Gastroesophageal sphincter (tissue), 4 donors: ENCODE results near the gene DZANK1. TPM values are rescaled to one million over a fixed set of nuclear protein-coding genes. Genes with fewer than 3 reads are reported as not detected.
"Not testable (repeated sequence)": the region's sequence is repeated elsewhere in the genome, so short reads cannot be mapped to it uniquely, and the experiment has no call there.

ENCODE experiments used
- ATAC-seq: fragments of 150-250 bp; one replicate; pipeline ENCODE4 v1.9.1; 2016; ENCODE audit warnings: mild to moderate bottlenecking, moderate library complexity
- H3K27ac ChIP-seq, 4 donors: fragments of 200-600 bp; sonication (generic) in 3 of 4; 1 replicate in 3 of 4; 2 replicates in 1 of 4; pipeline ENCODE4 v1.5.1; 2016 to 2019
- H3K27me3 ChIP-seq: fragments of 200-600 bp; sonication (generic); one replicate; pipeline ENCODE4 v1.5.1; 2019
- H3K36me3 ChIP-seq, 2 donors: fragments of 200-600 bp; sonication (generic); one replicate each; pipeline ENCODE4 v1.5.1; 2019; ENCODE audit warnings: control low read depth in 1 of 2
- H3K4me1 ChIP-seq, 3 donors: fragments of 200-600 bp; sonication (generic); 1 replicate in 2 of 3; 2 replicates in 1 of 3; pipeline ENCODE4 v1.5.1; 2016 to 2019; ENCODE audit warnings: control low read depth in 2 of 3
- H3K4me3 ChIP-seq, 2 donors: fragments of 200-600 bp; sonication (generic); one replicate each; pipeline ENCODE4 v1.5.1; 2019; ENCODE audit warnings: mild to moderate bottlenecking in 1 of 2, moderate library complexity in 1 of 2
- H3K9me3 ChIP-seq, 3 donors: fragments of 200-600 bp; sonication (generic); one replicate each; pipeline ENCODE4 v1.5.1; 2017 to 2019; ENCODE audit warnings: control low read depth in 2 of 3
- EP300 ChIP-seq: sonication (generic); formaldehyde crosslinking; IDR thresholded peaks from one replicate; pipeline ENCODE4 v1.6.1; 2017; ENCODE audit warnings: antibody characterized with exemption, mild to moderate bottlenecking
- POLR2A ChIP-seq, 2 donors: fragments of 450-650 bp; IDR thresholded peaks; one replicate each; pipeline ENCODE4 v1.6.1; 2017; ENCODE audit warnings: antibody characterized with exemption in 2 of 2, mild to moderate bottlenecking in 2 of 2, moderate library complexity in 1 of 2
- POLR2AphosphoS5 ChIP-seq: sonication (generic); formaldehyde crosslinking; IDR thresholded peaks from one replicate; pipeline ENCODE4 v1.6.1; 2017; ENCODE audit warnings: antibody characterized with exemption
- WGBS, 2 donors: methylation state at CpG; one replicate each; pipeline ENCODE4 v1.1.5; 2018; ENCODE audit warnings: low coverage in 1 of 2; 5-methylcytosine and 5-hydroxymethylcytosine counted together
- total RNA-seq, 4 donors: library from RNA; depleted of rRNA; stranded (reverse); fragments of >200 nt; gene quantifications; one replicate each; pipeline ENCODE4 v1.1.0, GENCODE V29; 2016
- TF ChIP-seq, protein P1 (sequence below), 4 experiments: fragments of 200-600 bp in 2 of 4; fragments of 450-650 bp in 2 of 4; sonication (generic) in 1 of 4; IDR thresholded peaks; one replicate each; pipeline ENCODE4 v1.5.1; 2017 to 2019; ENCODE audit warnings: antibody characterized with exemption in 4 of 4, mild to moderate bottlenecking in 2 of 4, moderate library complexity in 2 of 4

Gene DZANK1
- total RNA-seq, 4 donors from 2014 or later, result 1.4 to 2.3 (median 2.0) TPM

GRCh38 chr20:18507218-18508191 lies 40.7 kb upstream of the DZANK1 start, which contains the start of gene SEC23B:
Gene SEC23B (plus strand): TSS chr20:18507940. CDS start chr20:18510836, 2,896 bp downstream.
- Histone ChIP-seq H3K36me3 (peaks cover 0 to 27% of the 10 kb centered on the region in 2 donors), H3K4me1 (peaks cover 0 to 20% (median 7%) of the 10 kb centered on the region in 3 donors), H3K4me3 (peak within 1 kb of the TSS; percentile 68 to 76), H3K9me3 (no peaks in the 10 kb centered on the region), H3K27ac (peak within 1 kb of the TSS; percentile 84 to 97 (median 89)), H3K27me3 (peaks cover 30% of the 10 kb centered on the region)
- 0% methylated on average over 4 to 9 of the region's 69 CpGs for WGBS, 2 donors
- peak; percentile 99 for ATAC-seq
- TF ChIP-seq POLR2A (IDR thresholded peaks at IDR 0.05) (peak; percentile 79 to 91), POLR2AphosphoS5 (peak; percentile 92), EP300 (no peak)
- TF ChIP-seq, protein P1, sequence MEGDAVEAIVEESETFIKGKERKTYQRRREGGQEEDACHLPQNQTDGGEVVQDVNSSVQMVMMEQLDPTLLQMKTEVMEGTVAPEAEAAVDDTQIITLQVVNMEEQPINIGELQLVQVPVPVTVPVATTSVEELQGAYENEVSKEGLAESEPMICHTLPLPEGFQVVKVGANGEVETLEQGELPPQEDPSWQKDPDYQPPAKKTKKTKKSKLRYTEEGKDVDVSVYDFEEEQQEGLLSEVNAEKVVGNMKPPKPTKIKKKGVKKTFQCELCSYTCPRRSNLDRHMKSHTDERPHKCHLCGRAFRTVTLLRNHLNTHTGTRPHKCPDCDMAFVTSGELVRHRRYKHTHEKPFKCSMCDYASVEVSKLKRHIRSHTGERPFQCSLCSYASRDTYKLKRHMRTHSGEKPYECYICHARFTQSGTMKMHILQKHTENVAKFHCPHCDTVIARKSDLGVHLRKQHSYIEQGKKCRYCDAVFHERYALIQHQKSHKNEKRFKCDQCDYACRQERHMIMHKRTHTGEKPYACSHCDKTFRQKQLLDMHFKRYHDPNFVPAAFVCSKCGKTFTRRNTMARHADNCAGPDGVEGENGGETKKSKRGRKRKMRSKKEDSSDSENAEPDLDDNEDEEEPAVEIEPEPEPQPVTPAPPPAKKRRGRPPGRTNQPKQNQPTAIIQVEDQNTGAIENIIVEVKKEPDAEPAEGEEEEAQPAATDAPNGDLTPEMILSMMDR (IDR thresholded peaks at IDR 0.05), result no peak

- 50 to 57% methylated on average over 8 of the region's 8 CpGs for WGBS, 2 donors
- Histone ChIP-seq H3K27ac (peak overlapping the region; percentile 84 to 97 (median 89)), H3K27me3 (peaks cover 34% of the 10 kb centered on the region), H3K4me3 (peak overlapping the region; percentile 68 to 76), H3K36me3 (peaks cover 0 to 22% of the 10 kb centered on the region in 2 donors), H3K9me3 (no peaks in the 10 kb centered on the region), H3K4me1 (peaks cover 0 to 20% (median 7%) of the 10 kb centered on the region in 3 donors)
- TF ChIP-seq, protein P1 (IDR thresholded peaks at IDR 0.05), result no peak
- TF ChIP-seq EP300 (no peak), POLR2AphosphoS5 (no peak), POLR2A (IDR thresholded peaks at IDR 0.05) (no peak)
- ATAC-seq, result no peak
These were observed 39.9 kb upstream of the DZANK1 start for GRCh38 chr20:18506744-18507143.

- TF ChIP-seq, protein P1 (IDR thresholded peaks at IDR 0.05), result no peak
- TF ChIP-seq POLR2AphosphoS5, result peak; percentile 41
- Histone ChIP-seq H3K9me3 (no peaks in the 10 kb centered on the region), H3K4me1 (peaks cover 0 to 20% (median 7%) of the 10 kb centered on the region in 3 donors), H3K27me3 (peaks cover 34% of the 10 kb centered on the region), H3K27ac (peak overlapping the region in 1 of 4 donors; percentile 27), H3K36me3 (peaks cover 0 to under 1% of the 10 kb centered on the region in 2 donors), H3K4me3 (peak overlapping the region in 1 of 2 donors; percentile 15)
- WGBS, 2 donors, result 56 to 63% methylated on average over 6 to 7 of the region's 31 CpGs
- ATAC-seq, result no peak
These were observed 37.7 kb upstream of the DZANK1 start for GRCh38 chr20:18504479-18505060.

DNA sequence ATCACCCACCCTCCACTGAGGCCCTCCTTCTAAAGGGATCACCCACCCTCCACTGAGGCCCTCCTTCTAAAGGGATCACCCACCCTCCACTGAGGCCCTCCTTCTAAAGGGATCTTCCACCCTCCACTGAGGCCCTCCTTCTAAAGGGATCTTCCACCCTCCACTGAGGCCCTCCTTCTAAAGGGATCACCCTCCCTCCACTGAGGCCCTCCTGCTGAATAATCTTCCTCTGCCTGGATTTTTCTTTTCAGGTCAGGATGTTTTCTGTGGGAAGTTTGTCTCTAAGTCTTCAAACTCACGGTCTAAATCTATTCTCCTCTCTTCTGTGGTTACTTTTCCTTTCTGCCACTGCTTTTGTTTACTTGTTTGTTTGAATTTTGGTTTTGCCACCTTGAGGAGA lies 34.8 kb upstream of the DZANK1 start:
- H3K9me3 ChIP-seq, H3K4me3 ChIP-seq, ATAC-seq, H3K36me3 ChIP-seq, H3K27ac ChIP-seq, H3K4me1 ChIP-seq: not testable (repeated sequence)
- peaks cover 34% of the 10 kb centered on the region for H3K27me3 ChIP-seq
- WGBS, 2 donors, result 60 to 67% methylated on average over 1 of the region's 1 CpG

DNA sequence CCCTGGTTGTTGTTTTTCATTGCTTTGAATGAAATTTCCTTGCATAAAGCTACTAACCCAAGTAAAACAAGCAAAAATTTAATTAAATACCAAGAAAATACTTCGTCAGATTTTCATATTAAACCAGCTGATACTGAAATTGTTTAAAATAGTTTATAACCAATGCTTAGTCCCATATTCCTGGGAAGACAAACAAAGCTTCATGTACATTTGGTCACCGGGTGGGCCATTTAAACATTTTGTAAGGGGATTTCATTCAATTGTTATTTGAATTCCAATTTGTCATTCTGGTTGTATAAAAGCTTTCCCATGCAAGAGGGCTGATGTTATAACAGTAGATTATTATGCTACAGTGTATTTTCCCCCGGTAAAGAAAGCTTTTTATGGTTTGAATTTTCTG lies 30.8 kb upstream of the DZANK1 start:
- H3K36me3 ChIP-seq, result peaks cover 0 to 14% of the 10 kb centered on the region in 2 donors
- H3K4me1 ChIP-seq, result peaks cover 0 to 18% (median 6%) of the 10 kb centered on the region in 3 donors
- no peak for TF ChIP-seq POLR2A (IDR thresholded peaks at IDR 0.05)
- no peak for TF ChIP-seq POLR2AphosphoS5
- TF ChIP-seq, protein P1 (IDR thresholded peaks at IDR 0.05), result no peak
- TF ChIP-seq EP300, result no peak
- peak overlapping the region in 1 of 2 donors; percentile 53 for H3K4me3 ChIP-seq
- WGBS, 2 donors, result 81 to 85% methylated on average over 3 of the region's 3 CpGs
- no peaks in the 10 kb centered on the region for H3K9me3 ChIP-seq
- H3K27ac ChIP-seq, result peak overlapping the region in 3 of 4 donors; percentile 67 to 79 (median 69)
- ATAC-seq, result no peak
- peaks cover 4% of the 10 kb centered on the region for H3K27me3 ChIP-seq
